Non-pigmented ciliary epithelial cell (primary cell): ENCODE measurements around the gene LHX1.

Experiments used
- DNase-seq: peaks from one replicate; pipeline ENCODE4 v3.0.0-alpha.2; 2010; ENCODE audit warnings: low read depth

Gene LHX1

GRCh38 chr17:36939052-36939801, 2.0 kb downstream of the LHX1 start:
- no peak for DNase-seq

DNA sequence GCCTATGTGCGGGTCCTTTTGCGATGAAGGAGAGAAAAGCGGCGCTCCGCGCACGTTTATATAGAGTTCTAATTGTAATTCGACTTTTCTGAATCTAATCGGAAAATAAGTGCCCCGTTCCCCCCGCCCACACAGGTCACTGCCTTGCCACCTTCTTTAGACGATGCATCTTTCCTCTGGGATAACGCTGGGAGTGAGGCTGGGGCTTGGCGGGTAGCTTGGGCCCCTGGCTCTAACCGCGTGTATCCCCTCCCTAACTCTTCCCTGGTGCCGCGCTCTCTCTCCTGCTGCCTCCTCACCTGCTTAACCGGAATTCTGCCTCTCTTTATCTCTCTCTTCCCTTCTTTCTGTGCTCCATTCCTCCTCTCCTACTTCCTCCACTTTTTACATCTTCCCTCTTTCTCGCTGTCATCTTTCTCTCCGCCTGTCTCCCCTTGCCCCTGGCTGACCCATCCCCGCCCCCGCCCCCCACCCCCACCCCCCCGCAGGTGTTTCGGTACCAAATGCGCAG, 2.6 kb downstream of the LHX1 start:
- no peak for DNase-seq

- DNase-seq, result no peak
These were observed 3.3 kb downstream of the LHX1 start for GRCh38 chr17:36940313-36941264.

DNA sequence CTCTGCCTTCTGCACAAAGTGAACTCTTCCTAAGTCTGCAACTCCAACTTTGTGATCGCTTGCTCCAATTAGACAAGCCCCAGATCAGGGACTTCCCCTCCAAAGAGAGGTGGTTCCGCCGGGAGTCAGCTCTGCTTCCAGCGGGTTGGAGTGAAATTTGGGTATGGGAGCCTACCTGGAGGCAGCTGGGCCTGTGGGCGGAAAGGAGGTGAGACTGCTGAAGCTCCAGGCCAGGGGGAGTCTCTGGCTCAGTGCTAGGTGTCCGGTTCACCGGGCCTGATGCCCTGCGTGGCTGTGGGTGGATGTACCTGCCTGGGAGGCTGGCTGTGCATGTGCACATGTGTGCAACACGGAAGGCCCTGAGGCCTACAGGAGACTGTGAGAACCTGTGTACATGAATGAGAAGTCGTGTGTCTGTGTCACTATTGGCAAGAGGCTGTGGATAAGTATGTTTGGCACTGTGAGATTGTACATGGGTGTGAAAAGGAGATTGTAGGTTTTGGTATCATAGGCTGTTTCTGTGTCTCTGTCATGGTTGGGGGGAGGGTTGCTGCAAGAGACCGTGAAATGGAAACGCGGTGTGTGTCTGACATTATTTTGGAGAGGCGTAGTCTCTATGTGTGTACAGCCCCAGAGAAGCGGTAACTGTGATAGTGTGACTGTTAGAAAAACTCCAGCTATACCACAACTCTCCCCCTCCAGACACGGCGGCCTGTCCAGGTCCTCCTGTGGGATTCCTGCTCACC, 4.2 kb downstream of the LHX1 start:
- DNase-seq, result no peak

DNA sequence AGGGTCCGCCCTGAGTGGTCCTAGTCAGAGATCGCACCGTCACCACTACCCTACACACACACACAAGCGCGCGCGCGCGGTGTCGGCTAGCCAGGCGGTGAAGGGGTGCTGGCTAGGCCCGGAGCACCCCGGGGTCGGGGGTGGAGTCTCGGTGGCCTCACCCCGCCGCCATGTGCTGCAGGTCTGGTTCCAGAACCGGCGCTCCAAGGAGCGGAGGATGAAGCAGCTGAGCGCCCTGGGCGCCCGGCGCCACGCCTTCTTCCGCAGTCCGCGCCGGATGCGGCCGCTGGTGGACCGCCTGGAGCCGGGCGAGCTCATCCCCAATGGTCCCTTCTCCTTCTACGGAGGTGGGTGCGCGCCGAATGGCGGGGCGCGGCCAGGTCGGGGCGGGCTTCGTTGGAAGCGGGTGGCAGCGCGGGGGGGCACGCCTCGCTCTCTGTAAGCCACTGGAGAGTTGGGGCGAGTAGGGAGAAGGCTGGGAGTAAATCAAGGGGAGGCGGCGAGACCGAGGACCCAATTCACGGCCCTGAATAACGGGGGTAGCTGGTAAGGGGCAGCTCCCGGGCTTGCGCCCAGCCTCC, 4.8 kb downstream of the LHX1 start:
- DNase-seq, result no peak

- no peak for DNase-seq
These were observed 5.4 kb downstream of the LHX1 start for GRCh38 chr17:36942631-36943125.

DNA sequence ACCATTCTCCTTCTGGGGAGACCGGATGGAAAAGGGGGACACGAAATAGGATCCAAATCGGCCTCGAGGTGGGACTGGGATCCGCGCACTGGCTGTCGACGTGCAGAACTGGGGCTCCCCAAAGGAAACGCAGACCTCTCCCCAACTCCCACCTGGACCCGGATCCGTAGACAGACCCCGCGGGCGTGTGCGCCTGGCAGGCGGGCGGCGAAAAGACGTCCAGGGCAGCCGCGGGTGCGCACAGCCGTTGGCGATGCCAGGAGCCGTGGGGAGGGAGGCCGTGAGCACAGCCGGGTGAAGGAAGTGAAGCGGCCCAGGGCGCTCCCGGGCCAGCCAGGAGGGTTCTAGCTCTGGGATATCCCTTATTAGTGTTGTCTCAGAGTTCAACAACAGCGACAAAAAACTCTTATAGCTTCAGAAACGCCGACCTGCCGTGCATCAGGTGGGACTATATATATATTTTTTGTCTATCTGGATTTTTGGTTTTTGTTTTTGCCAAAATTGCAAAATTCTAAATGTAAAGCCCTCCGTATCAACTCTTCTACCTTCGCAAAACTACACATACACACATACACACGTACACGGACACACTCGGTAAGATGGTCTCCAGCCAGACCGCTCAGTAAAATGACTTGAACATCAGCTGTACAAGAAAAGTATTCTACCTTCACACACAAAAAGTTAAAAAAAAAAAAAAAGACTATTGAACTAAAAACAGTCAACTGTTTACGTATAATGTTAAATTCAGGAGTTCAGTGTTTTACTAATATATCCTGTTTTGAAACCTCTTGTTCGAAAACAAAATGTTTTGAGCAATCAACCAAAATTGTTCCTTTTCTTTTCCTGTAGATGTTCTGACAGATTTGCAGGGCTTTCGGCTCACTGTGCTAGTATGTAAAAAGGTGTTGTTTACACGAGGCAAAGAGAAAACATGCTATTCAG, 6.2 kb downstream of the LHX1 start:
- no peak for DNase-seq

DNA sequence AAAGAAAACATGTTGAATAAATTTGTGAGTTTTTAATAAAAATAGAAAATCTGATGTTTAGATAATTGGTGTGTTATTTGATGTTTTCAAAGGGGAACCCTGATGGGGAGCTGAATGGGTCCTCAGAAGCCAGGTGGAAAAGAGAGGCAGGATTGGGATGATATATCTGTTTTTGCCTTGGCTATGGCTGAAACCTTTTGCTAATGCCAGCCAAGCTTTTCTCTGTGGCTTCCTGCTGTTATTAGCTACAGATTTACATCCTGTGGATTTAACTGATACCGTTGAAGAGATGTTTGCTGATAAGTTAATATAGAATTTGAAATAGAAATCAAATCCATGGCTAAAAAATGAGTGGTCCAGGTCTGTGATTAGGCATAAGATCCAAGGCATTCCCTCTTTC, 7.3 kb downstream of the LHX1 start:
- no peak for DNase-seq

DNA sequence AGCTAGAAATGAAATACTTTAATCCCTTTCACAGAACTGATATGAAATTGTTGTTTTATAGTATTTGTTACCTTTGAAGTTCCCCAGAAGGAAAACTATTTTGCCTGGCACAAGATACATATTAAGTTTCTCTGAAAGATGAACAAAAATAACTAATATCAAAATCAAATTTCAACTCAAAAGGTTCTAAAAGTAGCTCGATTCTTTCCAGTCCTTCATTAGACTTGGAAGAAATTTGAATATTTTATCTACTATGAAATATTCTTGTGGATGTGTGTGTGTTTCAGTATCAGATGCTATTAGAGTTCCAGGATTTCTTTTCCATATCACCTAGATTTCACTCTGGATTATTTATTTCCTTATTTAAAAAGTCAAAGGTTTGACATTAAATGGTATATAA, 7.9 kb downstream of the LHX1 start:
- DNase-seq, result no peak

DNA sequence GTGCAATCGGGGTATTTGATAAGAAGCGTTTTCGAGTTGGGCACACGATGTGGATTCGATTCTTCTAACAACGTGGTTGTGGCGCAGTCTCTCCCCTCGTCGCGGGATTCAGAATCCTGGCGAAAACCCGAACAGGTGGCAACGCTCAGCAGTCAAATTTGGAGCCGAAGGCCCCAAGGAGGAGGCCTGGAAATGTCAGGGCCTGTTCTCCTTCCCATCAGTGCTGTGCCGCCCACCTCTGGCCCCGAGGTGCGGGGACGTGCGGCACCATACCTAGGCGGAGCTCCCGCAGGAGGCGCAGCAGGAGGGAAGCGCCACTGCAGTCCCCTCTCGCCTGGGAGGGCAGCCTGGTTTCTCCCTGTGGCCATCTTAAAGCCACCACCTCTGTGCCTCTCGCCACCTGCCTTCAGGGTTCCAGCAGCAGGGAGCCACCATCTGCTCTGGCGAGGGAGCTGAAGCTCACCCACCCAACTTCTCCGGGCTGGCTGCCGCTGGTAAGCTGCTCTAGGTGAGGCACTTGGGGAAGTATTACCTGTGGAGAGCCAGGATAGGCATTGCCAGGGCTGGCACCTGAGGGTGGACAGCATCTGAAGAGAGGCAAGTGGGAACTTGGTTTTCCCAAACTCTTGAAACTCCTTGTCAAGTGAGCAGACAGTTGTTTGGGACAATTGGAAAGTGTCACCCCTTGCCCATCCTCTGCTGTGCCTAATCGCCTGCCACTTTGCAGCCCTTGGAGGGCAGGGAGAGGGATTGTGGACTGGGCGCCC, 8.9 kb downstream of the LHX1 start:
- DNase-seq, result no peak

- DNase-seq, result no peak
These were observed 9.4 kb downstream of the LHX1 start for GRCh38 chr17:36946726-36947091.

- no peak for DNase-seq
These were observed 10.8 kb downstream of the LHX1 start for GRCh38 chr17:36947922-36948716.

GRCh38 chr17:36948717-36949460, 11.6 kb downstream of the LHX1 start, which contains the start of gene AATF:
AATF (plus strand) TSS chr17:36948954; CDS start chr17:36949126, 172 bp downstream.
- DNase-seq, result peak; percentile 68

GRCh38 chr17:36949461-36949927, 12.2 kb downstream of the LHX1 start:
- no peak for DNase-seq

- DNase-seq, result no peak
These were observed 12.8 kb downstream of the LHX1 start for GRCh38 chr17:36950027-36950426.

GRCh38 chr17:36951084-36951789, 14.0 kb downstream of the LHX1 start:
- no peak for DNase-seq

DNA sequence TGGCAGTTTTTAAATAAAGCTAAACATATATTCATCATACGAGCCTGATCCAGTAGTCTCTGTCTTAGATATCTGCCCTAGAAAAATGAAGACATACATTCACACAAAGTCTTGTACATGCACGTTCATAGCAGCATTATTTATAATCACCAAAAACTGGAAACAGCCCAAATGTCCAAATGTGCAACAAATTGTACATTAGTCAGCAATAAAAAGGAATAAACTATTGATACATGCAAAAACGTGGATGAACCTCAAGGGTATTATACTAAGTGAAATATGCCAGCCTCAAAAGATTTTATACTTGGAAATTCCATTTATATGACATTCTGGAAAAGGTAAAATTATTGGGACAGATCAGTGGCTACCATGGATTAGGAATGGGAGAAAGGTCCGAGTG, 34.2 kb downstream of the LHX1 start:
- DNase-seq, result no peak
